GM12878 (cell line): ENCODE results near the gene TCHP. TPM values are rescaled to one million over a fixed set of nuclear protein-coding genes. Genes with fewer than 3 reads are reported as not detected.

Experiments
- ATAC-seq: fragments of 200-7000 bp; cut with Tn5 transposase; 3 replicates; pipeline ENCODE4 v1.9.1; 2020; ENCODE audit warnings: mild to moderate bottlenecking, moderate library complexity
- BruUV-seq: library from RNA; stranded (reverse); fragments of 400-500 nt; replicated peaks from 2 replicates; lab custom pipeline; 2021; lab: Mats Ljungman, UMichigan
- CTCF ChIA-PET: fragments of 300-600 bp; sonication (Branson Sonifier 250); formaldehyde crosslinking; extraction: SDS; loops from one replicate; lab custom pipeline; 2021; ENCODE audit warnings: inconsistent platforms; lab: Yijun Ruan, JAX
- POLR2A ChIA-PET: fragments of 350-600 bp; formaldehyde crosslinking; extraction: SDS; loops from one replicate; lab custom pipeline; 2021; ENCODE audit warnings: inconsistent platforms; lab: Charles Lee
- RAD21 ChIA-PET: fragments of 300-600 bp; sonication (Branson Sonifier 250); formaldehyde crosslinking; loops from one replicate; lab custom pipeline; 2023; ENCODE audit warnings: antibody characterized with exemption; ENCODE audit not compliant: unreplicated experiment; lab: Charles Lee
- SMC1A ChIA-PET: fragments of 300-600 bp; sonication (Branson Sonifier 250); formaldehyde crosslinking; loops from one replicate; lab custom pipeline; 2023; ENCODE audit not compliant: unreplicated experiment, uncharacterized antibody; lab: Charles Lee
- DNase-seq: peaks from one replicate; pipeline ENCODE4 v3.0.0-alpha.2; 2011; ENCODE audit warnings: low read depth, low spot score
- FAIRE-seq: peaks from 3 replicates; lab custom pipeline; 2011; peaks lifted over from hg19 to GRCh38; lab: Jason Lieb, UNC
- H2AFZ ChIP-seq: 2 replicates; pipeline ENCODE4 v1.6.0; 2011; ENCODE audit warnings: low read depth, low read length, control low read depth; ENCODE audit not compliant: control insufficient read depth
- H3K27ac ChIP-seq: 2 replicates; pipeline ENCODE4 v1.5.1; 2011; ENCODE audit warnings: control low read depth; ENCODE audit not compliant: control insufficient read depth, insufficient read depth
- H3K27me3 ChIP-seq, 2 experiments: replicated peaks in 1 of 2; 2 replicates each; pipeline versions ENCODE4 v1.6.0 to v1.6.1; 2011; ENCODE audit warnings: low read length in 1 of 2; ENCODE audit not compliant: control insufficient read depth in 2 of 2, insufficient read depth in 2 of 2
- H3K36me3 ChIP-seq, 2 experiments: 2 replicates each; pipeline ENCODE4 v1.5.1; 2011; ENCODE audit warnings: low read length in 1 of 2; ENCODE audit not compliant: control insufficient read depth in 2 of 2, insufficient read depth in 2 of 2
- H3K4me1 ChIP-seq: 2 replicates; pipeline ENCODE4 v1.6.1; 2011; ENCODE audit warnings: mild to moderate bottlenecking, low read length, moderate library complexity, mixed read lengths; ENCODE audit not compliant: control insufficient read depth, insufficient read depth
- H3K4me2 ChIP-seq: 2 replicates; pipeline ENCODE4 v1.6.0; 2011; ENCODE audit warnings: control low read depth; ENCODE audit not compliant: control insufficient read depth, insufficient read depth
- H3K4me3 ChIP-seq: fragments of 200-600 bp; sonication (generic); 2 replicates; pipeline ENCODE4 v1.5.1; 2016
- H3K79me2 ChIP-seq: 2 replicates; pipeline ENCODE4 v1.6.0; 2011; ENCODE audit warnings: low read length; ENCODE audit not compliant: control insufficient read depth, insufficient read depth
- H3K9ac ChIP-seq: 2 replicates; pipeline ENCODE4 v1.8.0; 2011; ENCODE audit warnings: low read length, control low read depth, mixed read lengths; ENCODE audit not compliant: control insufficient read depth, insufficient read depth
- H3K9me3 ChIP-seq: replicated peaks from 3 replicates; pipeline ENCODE4 v1.5.1; 2011; ENCODE audit warnings: mild to moderate bottlenecking, low read length; ENCODE audit not compliant: control insufficient read depth, insufficient read depth
- H4K20me1 ChIP-seq: 2 replicates; pipeline ENCODE4 v1.6.0; 2011; ENCODE audit not compliant: control insufficient read depth, insufficient read depth
- BHLHE40 ChIP-seq, 2 experiments: fragments of 450-650 bp in 1 of 2; IDR thresholded peaks; 2 replicates each; pipeline ENCODE4 v1.6.1; 2011 to 2017; ENCODE audit warnings: low read depth in 2 of 2, borderline replicate concordance in 1 of 2, improper control_type of control experiment in 1 of 2, low read length in 1 of 2, mild to moderate bottlenecking in 1 of 2
- CHD1 ChIP-seq: IDR thresholded peaks from 2 replicates; pipeline ENCODE4 v1.6.1; 2012; ENCODE audit warnings: low read depth, low read length, improper control_type of control experiment
- CUX1 ChIP-seq: IDR thresholded peaks from 2 replicates; pipeline ENCODE4 v1.6.1; 2012; ENCODE audit warnings: improper control_type of control experiment, low read depth, low read length; ENCODE audit not compliant: insufficient replicate concordance
- ETV6 ChIP-seq, 2 experiments: fragments of 450-650 bp in 1 of 2; IDR thresholded peaks in 1 of 2; conservative IDR thresholded peaks in 1 of 2; 2 replicates each; pipeline ENCODE4 v1.6.1; 2014; ENCODE audit warnings: antibody characterized with exemption in 1 of 2, borderline replicate concordance in 1 of 2, low read depth in 1 of 2, mild to moderate bottlenecking in 1 of 2, moderate library complexity in 1 of 2
- HCFC1 ChIP-seq: fragments of 150-350 bp; IDR thresholded peaks from 2 replicates; pipeline ENCODE4 v1.6.1; 2014; ENCODE audit warnings: low read length
- KAT2A ChIP-seq: conservative IDR thresholded peaks from 2 replicates; pipeline ENCODE4 v1.6.1; 2011; ENCODE audit warnings: low read depth, low read length; ENCODE audit not compliant: control insufficient read depth
- MEF2A ChIP-seq: IDR thresholded peaks from 2 replicates; pipeline ENCODE4 v1.6.1; 2011; ENCODE audit warnings: low read depth, mild to moderate bottlenecking, low read length, moderate library complexity; ENCODE audit not compliant: insufficient read depth
- NBN ChIP-seq: fragments of 450-650 bp; IDR thresholded peaks from 2 replicates; pipeline ENCODE4 v1.6.1; 2016
- NFIC ChIP-seq: IDR thresholded peaks from 2 replicates; pipeline ENCODE4 v1.6.1; 2012; ENCODE audit warnings: low read depth, mild to moderate bottlenecking, inconsistent platforms, low read length, moderate library complexity
- POU2F2 ChIP-seq: IDR thresholded peaks from 3 replicates; pipeline ENCODE4 v1.6.1; 2011; ENCODE audit warnings: low read depth, mild to moderate bottlenecking, low read length, borderline replicate concordance
- RUNX3 ChIP-seq: IDR thresholded peaks from 2 replicates; pipeline ENCODE4 v1.6.1; 2012; ENCODE audit warnings: low read length, inconsistent platforms
- SUPT20H ChIP-seq: IDR thresholded peaks from 2 replicates; pipeline ENCODE4 v1.6.1; 2011; ENCODE audit warnings: low read depth, mild to moderate bottlenecking, low read length, moderate library complexity, borderline replicate concordance; ENCODE audit not compliant: control insufficient read depth
- ZZZ3 ChIP-seq: IDR thresholded peaks from 2 replicates; pipeline ENCODE4 v1.6.1; 2011; ENCODE audit warnings: low read depth; ENCODE audit not compliant: control insufficient read depth, insufficient read length
- WGBS: methylation state at CpG from one replicate; pipeline ENCODE4 v1.1.6; 2016; ENCODE audit warnings: low lambda C conversion rate; ENCODE audit not compliant: insufficient replicate concordance, insufficient coverage; ENCODE audit errors: missing lambda C conversion rate; 5-methylcytosine and 5-hydroxymethylcytosine counted together
- in situ Hi-C: fragments of 300-500 bp; cut with MboI; formaldehyde crosslinking; loops from 9 replicates; pipeline ENCODE4 v1.14.3; 2018; ENCODE audit warnings: mixed read lengths
- intact Hi-C: fragments of 100-400 bp; cut with micrococcal nuclease; formaldehyde crosslinking; loops from one replicate; pipeline ENCODE4 v1.14.2; 2022; ENCODE audit not compliant: unreplicated experiment
- polyA plus RNA-seq, 11 experiments: library from polyadenylated mRNA; depleted of rRNA in 4 of 11; unstranded in 6 of 11; stranded (reverse) in 5 of 11; fragments of >200 nt; fragmentation: Nextera tagmentation in 4 of 11; fragmentation: Illumina TruSeq in 1 of 11; extraction: Ambion mirVana in 4 of 11; extraction: Trizol in 1 of 11; gene quantifications; 1 replicate in 1 of 11; 2 replicates in 10 of 11; pipeline versions ENCODE4 v1.2.1 to v1.2.3, GENCODE V29; 2011 to 2016; ENCODE audit warnings: inconsistent platforms in 2 of 11, missing spikeins in 2 of 11, low read depth in 1 of 11
- total RNA-seq, 4 experiments: library from RNA; depleted of rRNA in 3 of 4; stranded (reverse); fragments of >200 nt in 3 of 4; fragmentation: Illumina TruSeq in 1 of 4; extraction: Trizol in 1 of 4; gene quantifications; 2 replicates each; pipeline versions ENCODE4 v1.2.1 to v1.2.3, GENCODE V29; 2013 to 2021
- TF ChIP-seq, protein P1 (sequence below): fragments of 450-650 bp; IDR thresholded peaks from 2 replicates; pipeline ENCODE4 v1.6.1; 2017; ENCODE audit warnings: antibody characterized with exemption, mild to moderate bottlenecking, moderate library complexity

TCHP gene
- total and polyA plus RNA-seq, 10 of the 15 experiments (the other 5 are each of a cell fraction or from before 2014, with no cell fraction given), result 4.8 to 18.6 (median 15.0) TPM

DNA sequence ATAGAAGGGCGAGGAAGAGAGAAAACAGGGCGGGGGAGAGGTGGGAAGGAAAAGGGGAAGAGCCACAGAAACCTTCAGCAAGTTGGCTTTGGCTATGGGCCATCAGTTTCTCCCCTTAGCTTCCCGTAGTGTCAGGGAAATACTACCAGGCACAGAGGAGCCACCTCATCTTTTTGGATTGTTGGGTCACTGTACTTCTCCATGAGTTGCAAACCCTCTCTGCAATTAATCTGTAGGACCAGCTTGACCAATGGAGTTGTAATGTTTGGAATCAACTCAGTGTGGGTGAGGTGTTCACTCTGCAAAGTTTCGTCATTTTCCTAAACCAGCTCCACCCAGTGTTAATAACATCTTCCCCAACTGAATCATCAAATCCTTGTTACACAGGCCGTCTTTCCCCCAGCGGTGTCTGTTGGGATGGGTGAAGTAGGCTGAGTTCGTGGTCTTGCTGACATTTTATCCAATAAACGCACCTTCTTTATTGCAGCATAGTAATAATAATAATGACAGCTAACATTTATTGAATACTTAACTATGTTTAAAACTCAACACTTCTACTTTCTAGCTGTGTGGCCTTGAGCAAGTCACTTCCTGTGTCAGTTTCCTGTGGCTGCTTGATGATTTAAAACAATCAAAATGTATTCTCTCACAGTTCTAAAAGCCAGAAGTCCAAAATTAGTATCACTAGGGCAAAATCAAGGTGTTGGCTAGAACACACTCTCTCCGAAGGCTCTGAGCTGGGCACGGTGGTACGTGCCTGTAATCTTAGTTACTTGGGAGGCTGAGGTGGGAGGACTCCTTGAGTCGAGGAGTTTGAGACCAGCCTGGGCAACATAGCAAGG lies 11.7 kb upstream of the TCHP start:
- peak; percentile 7 for FAIRE-seq
- H3K36me3 ChIP-seq, result no peaks in the 10 kb centered on the region
- ChIA-PET SMC1A (interaction anchor here (0.7 to 2.2 kb wide), 7 partner anchors 11 to 116 kb away, joined by 3 to 12 read pairs (median 4); partner anchors contain the start of gene TCHP), RAD21 (interaction anchor here (1.0 to 1.7 kb wide), 4 partner anchors 9 to 22 kb away, joined by 3 to 8 read pairs (median 3); partner anchors contain the start of gene TCHP), CTCF (interaction anchor here (0.6 to 2.2 kb wide), 9 partner anchors 9 to 435 kb away, joined by 3 to 14 read pairs (median 4); partner anchors contain the start of gene TCHP), POLR2A (interaction anchor here (0.5 to 1.4 kb wide), 6 partner anchors 11 to 110 kb away, joined by 3 to 6 read pairs (median 4); partner anchors contain the start of gene TCHP)
- H3K27ac ChIP-seq, result peak overlapping the region; percentile 86
- H3K9me3 ChIP-seq, result no peaks in the 10 kb centered on the region
- H3K9ac ChIP-seq, result peak overlapping the region; percentile 57; the same call in 1 of the 2 replicates
- intact Hi-C loops (no loop called here), in situ Hi-C loops (no loop called here)
- H2AFZ ChIP-seq, result peak overlapping the region; percentile 94
- no peaks in the 10 kb centered on the region for H3K79me2 ChIP-seq
- no peaks in the 10 kb centered on the region for H4K20me1 ChIP-seq
- no TSS peak for BruUV-seq
- WGBS, result 8% methylated on average over 12 of the region's 12 CpGs
- no peaks in the 10 kb centered on the region for H3K27me3 ChIP-seq
- H3K4me2 ChIP-seq, result peak overlapping the region; percentile 94
- ATAC-seq, result peak; percentile 63
- peak; percentile 45 for DNase-seq
- H3K4me3 ChIP-seq, result no peak overlapping the region
- peaks cover 45% of the 10 kb centered on the region for H3K4me1 ChIP-seq
- TF ChIP-seq CHD1 (no peak), HCFC1 (no peak), MEF2A (0 out of 2 replicates have a peak, but pooled peaks have one; percentile 38), CUX1 (no peak), POU2F2 (no peak), ETV6 (conservative IDR thresholded peaks at IDR 0.05 in 1 of 2, IDR thresholded peaks at IDR 0.05 in 1 of 2; ENCODE audit: borderline replicate concordance in 1 of 2, low read depth in 1 of 2) (peak in 1 of 2 experiments; percentile 29; a peak in 1 of 4 replicates), NFIC (no peak), SUPT20H (no peak), NBN (no peak), RUNX3 (no peak), KAT2A (no peak), BHLHE40 (IDR thresholded peaks at IDR 0.05; ENCODE audit: borderline replicate concordance in 1 of 2, low read depth in 2 of 2, low read length in 1 of 2) (no peak), ZZZ3 (no peak)
- TF ChIP-seq, protein P1, sequence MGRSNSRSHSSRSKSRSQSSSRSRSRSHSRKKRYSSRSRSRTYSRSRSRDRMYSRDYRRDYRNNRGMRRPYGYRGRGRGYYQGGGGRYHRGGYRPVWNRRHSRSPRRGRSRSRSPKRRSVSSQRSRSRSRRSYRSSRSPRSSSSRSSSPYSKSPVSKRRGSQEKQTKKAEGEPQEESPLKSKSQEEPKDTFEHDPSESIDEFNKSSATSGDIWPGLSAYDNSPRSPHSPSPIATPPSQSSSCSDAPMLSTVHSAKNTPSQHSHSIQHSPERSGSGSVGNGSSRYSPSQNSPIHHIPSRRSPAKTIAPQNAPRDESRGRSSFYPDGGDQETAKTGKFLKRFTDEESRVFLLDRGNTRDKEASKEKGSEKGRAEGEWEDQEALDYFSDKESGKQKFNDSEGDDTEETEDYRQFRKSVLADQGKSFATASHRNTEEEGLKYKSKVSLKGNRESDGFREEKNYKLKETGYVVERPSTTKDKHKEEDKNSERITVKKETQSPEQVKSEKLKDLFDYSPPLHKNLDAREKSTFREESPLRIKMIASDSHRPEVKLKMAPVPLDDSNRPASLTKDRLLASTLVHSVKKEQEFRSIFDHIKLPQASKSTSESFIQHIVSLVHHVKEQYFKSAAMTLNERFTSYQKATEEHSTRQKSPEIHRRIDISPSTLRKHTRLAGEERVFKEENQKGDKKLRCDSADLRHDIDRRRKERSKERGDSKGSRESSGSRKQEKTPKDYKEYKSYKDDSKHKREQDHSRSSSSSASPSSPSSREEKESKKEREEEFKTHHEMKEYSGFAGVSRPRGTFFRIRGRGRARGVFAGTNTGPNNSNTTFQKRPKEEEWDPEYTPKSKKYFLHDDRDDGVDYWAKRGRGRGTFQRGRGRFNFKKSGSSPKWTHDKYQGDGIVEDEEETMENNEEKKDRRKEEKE, result no peak
